Breast epithelium (tissue), 3 donors: ENCODE results near the gene SERAC1.

Experiments used
- POLR2A ChIP-seq: fragments of 450-650 bp; IDR thresholded peaks from one replicate; pipeline ENCODE4 v1.6.1; 2016; ENCODE audit warnings: antibody characterized with exemption, mild to moderate bottlenecking, moderate library complexity
- POLR2AphosphoS5 ChIP-seq, 3 donors: sonication (generic); formaldehyde crosslinking; IDR thresholded peaks; one replicate each; pipeline ENCODE4 v1.6.1; 2017; ENCODE audit warnings: antibody characterized with exemption in 3 of 3
- TF ChIP-seq, protein P1 (sequence below), 3 donors: fragments of 450-650 bp; IDR thresholded peaks; one replicate each; pipeline ENCODE4 v1.5.1; 2016 to 2017; ENCODE audit warnings: antibody characterized with exemption in 3 of 3, mild to moderate bottlenecking in 3 of 3, moderate library complexity in 3 of 3

GRCh38 chr6:158092806-158093205, 75.3 kb downstream of the SERAC1 start:
- TF ChIP-seq POLR2A (no peak), POLR2AphosphoS5 (IDR thresholded peaks at IDR 0.05) (no peak)
- TF ChIP-seq, protein P1, sequence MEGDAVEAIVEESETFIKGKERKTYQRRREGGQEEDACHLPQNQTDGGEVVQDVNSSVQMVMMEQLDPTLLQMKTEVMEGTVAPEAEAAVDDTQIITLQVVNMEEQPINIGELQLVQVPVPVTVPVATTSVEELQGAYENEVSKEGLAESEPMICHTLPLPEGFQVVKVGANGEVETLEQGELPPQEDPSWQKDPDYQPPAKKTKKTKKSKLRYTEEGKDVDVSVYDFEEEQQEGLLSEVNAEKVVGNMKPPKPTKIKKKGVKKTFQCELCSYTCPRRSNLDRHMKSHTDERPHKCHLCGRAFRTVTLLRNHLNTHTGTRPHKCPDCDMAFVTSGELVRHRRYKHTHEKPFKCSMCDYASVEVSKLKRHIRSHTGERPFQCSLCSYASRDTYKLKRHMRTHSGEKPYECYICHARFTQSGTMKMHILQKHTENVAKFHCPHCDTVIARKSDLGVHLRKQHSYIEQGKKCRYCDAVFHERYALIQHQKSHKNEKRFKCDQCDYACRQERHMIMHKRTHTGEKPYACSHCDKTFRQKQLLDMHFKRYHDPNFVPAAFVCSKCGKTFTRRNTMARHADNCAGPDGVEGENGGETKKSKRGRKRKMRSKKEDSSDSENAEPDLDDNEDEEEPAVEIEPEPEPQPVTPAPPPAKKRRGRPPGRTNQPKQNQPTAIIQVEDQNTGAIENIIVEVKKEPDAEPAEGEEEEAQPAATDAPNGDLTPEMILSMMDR (IDR thresholded peaks at IDR 0.05), result no peak
